C1 segment of cervical spinal cord (tissue), 14 donors: ENCODE results near the gene ANP32A.

Source experiments
- DNase-seq, 14 donors: peaks; one replicate each; lab custom pipeline; 2025; lab: John Stamatoyannopoulos, UW

ANP32A gene

GRCh38 chr15:68755731-68756130, 65.0 kb downstream of the ANP32A start:
- no peak for DNase-seq

- no peak for DNase-seq
Observed at GRCh38 chr15:68751622-68752021, 69.1 kb downstream of the ANP32A start.

- DNase-seq = no peak
Observed at GRCh38 chr15:68749793-68750192, 70.9 kb downstream of the ANP32A start.

- no peak for DNase-seq
Observed at GRCh38 chr15:68749365-68749764, 71.3 kb downstream of the ANP32A start.

GRCh38 chr15:68743256-68743655, 77.4 kb downstream of the ANP32A start:
- DNase-seq = no peak

GRCh38 chr15:68739390-68740080, 81.2 kb downstream of the ANP32A start:
- peak in 3 of 14 donors; percentile 18 to 29 (median 22) for DNase-seq

- DNase-seq = no peak
Observed at GRCh38 chr15:68735610-68736009, 85.1 kb downstream of the ANP32A start.

GRCh38 chr15:68734881-68735280, 85.8 kb downstream of the ANP32A start:
- DNase-seq = no peak

- no peak for DNase-seq
Observed at GRCh38 chr15:68734352-68734751, 86.3 kb downstream of the ANP32A start.

GRCh38 chr15:68733666-68734065, 87.0 kb downstream of the ANP32A start:
- no peak for DNase-seq

- no peak for DNase-seq
Observed at GRCh38 chr15:68732451-68732850, 88.2 kb downstream of the ANP32A start.

- no peak for DNase-seq
Observed at GRCh38 chr15:68730976-68731897, 89.5 kb downstream of the ANP32A start.

GRCh38 chr15:68730471-68730919, 90.2 kb downstream of the ANP32A start:
- peak in 10 of 14 donors; percentile 22 to 60 (median 39) for DNase-seq

GRCh38 chr15:68729789-68730411, 90.8 kb downstream of the ANP32A start:
- peak in 7 of 14 donors; percentile 19 to 98 (median 27) for DNase-seq
